ENCODE data around the gene SCARB1.

DNA sequence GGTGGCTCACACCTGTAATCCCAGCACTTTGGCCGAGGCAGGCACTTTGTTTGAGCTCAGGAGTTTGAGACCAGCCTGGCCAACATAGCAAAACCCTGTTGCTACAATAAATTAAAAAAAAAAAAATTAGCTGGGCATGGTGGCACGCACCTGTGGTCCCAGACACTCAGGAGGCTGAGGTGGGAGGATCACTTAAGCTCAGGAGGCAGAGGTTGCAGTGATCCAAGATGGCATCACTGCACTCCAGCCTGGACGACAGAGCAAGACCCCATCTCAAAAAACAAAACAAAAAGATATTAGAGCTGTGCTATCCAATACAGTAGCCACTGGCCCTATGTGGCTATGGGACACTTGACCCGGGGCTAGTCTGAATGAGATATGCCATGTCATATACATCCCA lies 6.9 kb upstream of the SCARB1 start:
- TF ChIP-seq CTCF (IDR thresholded peaks at IDR 0.05; ENCODE audit: insufficient read depth, low read depth, low read length) = no peak
- no peak for TF ChIP-seq EZH2 (IDR thresholded peaks at IDR 0.05; ENCODE audit: insufficient read depth, low read length)

Measured in astrocyte (in vitro differentiated cells and primary cell).